Right ventricle myocardium superior (tissue), 1 donor: ENCODE results near the gene DCHS2. TPM values are rescaled to one million over a fixed set of nuclear protein-coding genes. Genes with fewer than 3 reads are reported as not detected.

Experiments
- ATAC-seq: fragments of 200-7000 bp; cut with Tn5 transposase; one replicate; pipeline ENCODE4 v1.9.1; 2020; ENCODE audit warnings: mild to moderate bottlenecking; ENCODE audit not compliant: poor library complexity
- DNase-seq: peaks from one replicate; pipeline ENCODE4 v3.0.0-alpha.2; 2020
- intact Hi-C: fragments of 100-400 bp; cut with DNase I; formaldehyde crosslinking; loops from one replicate; pipeline ENCODE4 v1.11.2; 2022
- long read RNA-seq: library from polyadenylated mRNA; unstranded; transcript quantifications from one replicate; pipeline ENCODE4 v2.0.0, GENCODE V29; 2021
- total RNA-seq: library from RNA; stranded (reverse); fragmentation: NEBNext Ultra II Directional; extraction: Animal tissue kit (Norgen Biotek cat#: 25700); gene quantifications from one replicate; pipeline ENCODE4 v1.2.1, GENCODE V29; 2021
- donor health status: DM: no; HTN: yes; CAD: no; lungs with severe emphysema.

DCHS2 gene
- not detected for total RNA-seq
- long read RNA-seq = 0 reads

DNA sequence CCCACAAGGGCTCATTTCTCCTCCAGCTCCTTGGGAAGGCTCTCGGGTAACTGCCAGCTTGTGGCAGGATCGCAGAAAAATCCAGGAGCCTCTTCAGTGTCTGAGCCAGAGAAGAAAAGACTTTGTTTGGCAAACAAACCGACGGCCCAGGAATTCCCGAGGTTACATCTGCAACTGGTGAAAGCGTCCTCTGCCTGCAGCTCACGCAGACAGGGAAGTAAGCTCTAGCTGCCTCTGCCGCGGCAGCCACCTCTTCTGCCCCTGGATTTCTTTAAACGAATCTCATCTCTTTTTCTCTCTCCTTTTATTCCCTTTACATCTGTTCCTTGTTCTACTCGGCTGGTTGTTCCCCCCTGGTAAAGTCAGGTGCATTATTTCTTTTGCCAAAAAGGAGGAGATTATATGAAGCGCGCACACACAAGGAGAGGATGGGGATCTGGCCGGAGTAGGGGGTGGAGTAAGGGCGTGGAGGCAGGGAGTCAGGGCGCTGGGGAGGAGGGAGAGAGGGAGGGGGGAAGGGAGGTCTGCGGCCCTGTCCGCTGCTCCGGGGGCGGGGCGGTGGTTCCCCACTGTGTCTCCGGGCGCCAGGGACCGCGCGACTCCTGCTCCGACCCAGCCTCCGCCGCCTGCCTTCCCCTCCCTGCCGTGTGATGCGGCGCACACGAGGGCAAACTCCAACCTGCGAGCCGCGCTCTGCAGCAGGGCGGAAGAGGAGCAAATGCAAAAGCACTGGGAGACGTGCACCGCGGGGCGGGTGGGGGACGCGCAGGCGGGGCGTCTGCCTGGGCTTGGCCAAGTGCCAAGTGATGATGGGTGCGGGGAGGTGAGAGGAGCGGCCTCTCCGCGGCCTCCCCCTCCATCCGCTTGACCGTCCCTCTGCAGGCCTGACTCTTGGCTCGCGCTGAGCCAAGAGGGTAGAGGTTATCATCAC, at the start of gene DCHS2:
DCHS2 (minus strand) TSS at position 459 of the 931 bp plus-strand sequence; CDS start at position 15, 444 bp downstream.
- intact Hi-C loops = no loop called here
- peak; percentile 40 for DNase-seq
- ATAC-seq = peak; percentile 39

DNA sequence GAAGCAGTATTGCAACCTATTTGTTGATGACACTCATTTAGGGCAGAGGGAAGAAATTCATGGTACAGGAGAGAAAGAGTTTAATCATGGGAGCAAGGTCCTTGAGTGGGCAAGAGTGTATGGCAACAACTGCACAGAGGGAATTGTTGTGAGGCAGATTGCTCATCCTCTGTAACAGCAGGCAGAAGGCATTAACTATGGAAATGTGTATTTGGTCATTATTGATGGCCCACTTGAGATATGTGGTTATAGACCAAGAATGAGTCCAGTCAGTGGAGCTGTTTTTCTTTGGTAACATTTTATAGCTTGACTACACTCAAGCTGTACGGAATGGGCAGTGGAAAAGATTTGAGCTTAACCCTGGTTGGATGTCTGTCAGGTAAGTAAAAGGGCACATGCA, 42.7 kb upstream of the DCHS2 start:
- DNase-seq (no peak), ATAC-seq (no peak)
- intact Hi-C loops = no loop called here

DNA sequence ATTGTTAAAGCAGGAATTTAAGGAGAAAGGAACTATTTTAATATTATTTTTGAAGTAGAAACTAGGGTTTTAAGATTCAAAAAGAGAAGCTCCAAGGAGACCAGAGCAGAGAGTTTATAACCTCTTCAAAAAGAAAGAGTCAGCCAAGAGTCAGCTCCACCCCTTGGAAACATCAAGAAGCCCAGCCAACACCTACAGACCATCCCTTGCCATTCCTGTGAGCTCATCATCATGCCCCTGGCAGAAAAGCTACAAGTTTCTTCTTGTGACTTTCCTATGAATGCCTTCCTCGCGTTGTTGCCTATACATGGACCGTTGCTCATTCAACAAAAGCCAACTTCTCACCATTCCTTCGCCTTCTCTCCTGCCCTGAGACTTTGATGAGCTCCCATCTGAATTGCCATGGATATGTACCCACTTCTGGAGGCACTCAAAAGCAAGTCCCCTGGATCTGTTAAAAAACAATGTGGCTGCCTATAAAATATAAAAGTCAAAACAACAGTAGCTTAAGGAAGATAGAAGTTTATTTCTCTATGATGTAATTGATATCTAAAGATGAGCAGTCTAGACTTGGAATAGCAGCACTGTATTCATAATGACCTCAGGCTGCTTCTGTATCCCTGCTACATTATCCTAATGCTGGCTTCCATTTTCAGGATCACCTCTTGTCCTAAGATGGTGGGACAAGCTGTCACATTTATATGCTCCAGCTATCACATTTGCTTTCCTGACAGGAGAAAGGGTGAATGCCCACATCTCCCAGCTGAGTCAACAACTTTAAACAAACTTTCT, 38.3 kb upstream of the DCHS2 start:
- intact Hi-C loops = no loop called here
- ATAC-seq (no peak), DNase-seq (no peak)

DNA sequence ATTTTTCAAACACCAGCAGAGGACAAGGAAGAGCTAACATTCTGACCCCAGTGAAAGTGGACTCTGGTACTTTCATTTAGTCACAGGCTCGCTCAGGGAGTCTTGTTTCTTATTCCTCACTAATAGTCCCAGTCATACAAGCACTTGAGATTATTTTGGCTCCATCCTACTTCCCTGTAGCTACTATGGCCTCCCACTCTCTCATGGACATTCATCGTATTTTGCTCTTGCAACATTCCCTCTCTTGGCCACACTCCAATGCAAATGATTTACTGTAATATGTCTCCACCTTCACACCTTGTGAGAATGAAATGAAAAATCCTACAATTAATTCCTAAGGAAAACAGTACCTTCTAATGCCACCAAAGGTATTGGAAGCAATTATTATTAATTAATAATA, 37.3 kb upstream of the DCHS2 start:
- ATAC-seq (no peak), DNase-seq (no peak)
- intact Hi-C loops = no loop called here

GRCh38 chr4:154527308-154527707, 35.7 kb upstream of the DCHS2 start:
- no peak for DNase-seq
- intact Hi-C loops = no loop called here
- ATAC-seq = no peak

DNA sequence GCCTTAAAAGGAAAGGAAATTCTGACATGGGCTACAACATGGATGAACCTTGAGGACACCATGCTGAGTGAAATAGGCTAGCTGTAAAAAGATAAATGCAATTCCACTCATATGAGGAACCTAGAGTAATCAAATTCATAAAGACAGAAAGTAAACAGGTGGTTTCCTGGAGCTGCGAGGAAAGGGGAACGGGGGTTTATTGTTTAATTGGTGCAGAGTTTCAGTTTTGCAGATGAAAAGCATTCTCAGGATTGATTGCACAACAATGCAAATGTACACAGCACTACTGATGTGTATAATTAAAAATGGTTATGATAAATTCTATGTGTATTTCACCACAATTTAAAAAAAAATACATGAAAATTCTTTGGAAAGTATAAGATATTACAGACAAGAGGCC, 34.6 kb upstream of the DCHS2 start:
- ATAC-seq (no peak), DNase-seq (no peak)
- intact Hi-C loops = no loop called here

GRCh38 chr4:154521607-154522006, 30.0 kb upstream of the DCHS2 start:
- ATAC-seq = no peak
- DNase-seq = no peak
- intact Hi-C loops = no loop called here

GRCh38 chr4:154519214-154519613, 27.6 kb upstream of the DCHS2 start:
- intact Hi-C loops = no loop called here
- ATAC-seq (peak; percentile 38), DNase-seq (no peak)

DNA sequence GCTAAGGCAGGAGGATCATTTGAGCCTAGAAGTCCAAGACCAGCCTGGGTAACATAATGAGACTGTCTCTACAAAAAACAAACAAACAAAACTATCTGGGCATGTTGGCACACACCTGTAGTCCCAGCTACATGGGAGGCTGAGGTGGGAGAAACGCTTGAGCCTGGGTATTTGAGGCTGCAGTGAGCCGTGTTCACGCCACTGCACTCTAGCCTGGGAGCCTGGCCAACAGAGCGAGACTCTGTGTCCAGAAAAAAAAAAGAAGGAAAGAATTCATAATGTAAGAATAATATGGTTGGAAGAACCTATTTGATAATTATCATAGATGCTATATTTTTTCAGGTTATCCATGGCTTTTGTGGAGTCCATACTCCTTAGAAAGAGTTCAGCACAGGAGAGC, 26.0 kb upstream of the DCHS2 start:
- ATAC-seq = no peak
- intact Hi-C loops = no loop called here
- no peak for DNase-seq

- no peak for ATAC-seq
Observed at GRCh38 chr4:154516318-154517029, 24.9 kb upstream of the DCHS2 start.

GRCh38 chr4:154511981-154512380, 20.4 kb upstream of the DCHS2 start:
- ATAC-seq (no peak), DNase-seq (no peak)
- intact Hi-C loops = no loop called here

More at GRCh38 chr4:154516318-154517029, 24.9 kb upstream of the DCHS2 start:
- DNase-seq = no peak
- intact Hi-C loops = no loop called here

DNA sequence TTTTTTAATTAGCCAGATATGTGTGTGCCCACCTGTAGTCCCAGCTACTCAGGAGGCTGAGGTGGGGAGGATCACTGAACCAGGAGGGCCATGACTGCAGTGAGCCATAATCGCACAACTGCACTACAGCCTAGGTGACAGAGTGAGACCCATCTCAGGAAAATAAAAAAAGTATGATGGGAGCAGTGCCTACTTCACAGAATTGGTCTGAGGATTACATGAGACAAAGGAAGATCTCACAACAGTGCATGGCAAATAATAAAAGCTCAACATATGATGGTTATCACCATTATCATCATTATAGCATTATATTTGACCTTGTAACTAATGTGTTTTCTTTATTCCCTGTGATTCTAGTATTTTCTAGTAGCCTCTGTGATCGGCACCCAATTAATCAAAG, 19.9 kb upstream of the DCHS2 start:
- DNase-seq (no peak), ATAC-seq (no peak)
- intact Hi-C loops = no loop called here

DNA sequence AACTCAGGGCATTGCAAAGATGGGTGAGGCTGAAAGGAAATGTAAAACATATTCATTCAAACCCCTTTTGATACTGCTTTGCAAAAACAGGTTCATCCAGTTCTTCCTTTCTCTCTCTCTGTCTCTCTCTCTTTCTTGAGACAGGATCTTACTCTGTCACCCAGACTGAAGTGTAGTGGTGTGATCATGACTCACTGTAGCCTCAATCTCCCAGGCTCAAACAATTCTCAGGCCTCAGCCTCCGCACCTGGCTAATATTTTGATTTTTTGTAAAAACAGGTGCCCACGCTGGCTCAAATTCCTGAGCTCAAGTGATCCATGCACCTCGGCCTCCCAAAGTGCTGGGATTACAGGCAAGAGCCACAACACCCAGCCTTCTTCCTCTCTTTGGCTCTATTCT, 15.6 kb upstream of the DCHS2 start:
- intact Hi-C loops = no loop called here
- ATAC-seq (no peak), DNase-seq (no peak)

DNA sequence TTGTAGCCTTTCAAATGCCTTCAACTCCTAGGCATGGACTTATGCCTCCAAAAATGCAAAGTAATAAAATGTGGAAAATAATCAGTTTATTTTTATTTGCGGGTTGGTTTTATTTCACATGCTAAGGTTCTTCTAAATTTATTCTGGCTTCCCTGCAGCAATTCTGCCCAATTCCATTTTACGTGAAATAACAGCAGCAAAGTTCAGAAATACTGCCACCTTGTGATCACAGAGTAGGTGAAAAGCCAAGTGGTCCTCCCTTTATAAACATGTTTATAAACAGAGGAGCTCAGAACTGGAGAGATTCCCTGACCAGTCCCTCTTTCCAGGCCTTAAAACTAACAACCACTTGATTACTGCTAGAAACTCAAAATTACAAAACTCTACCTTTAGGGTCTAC, 14.7 kb upstream of the DCHS2 start:
- ATAC-seq (no peak), DNase-seq (no peak)
- intact Hi-C loops = no loop called here

- ATAC-seq (no peak), DNase-seq (no peak)
- intact Hi-C loops = no loop called here
Observed at GRCh38 chr4:154503598-154503997, 12.0 kb upstream of the DCHS2 start.

DNA sequence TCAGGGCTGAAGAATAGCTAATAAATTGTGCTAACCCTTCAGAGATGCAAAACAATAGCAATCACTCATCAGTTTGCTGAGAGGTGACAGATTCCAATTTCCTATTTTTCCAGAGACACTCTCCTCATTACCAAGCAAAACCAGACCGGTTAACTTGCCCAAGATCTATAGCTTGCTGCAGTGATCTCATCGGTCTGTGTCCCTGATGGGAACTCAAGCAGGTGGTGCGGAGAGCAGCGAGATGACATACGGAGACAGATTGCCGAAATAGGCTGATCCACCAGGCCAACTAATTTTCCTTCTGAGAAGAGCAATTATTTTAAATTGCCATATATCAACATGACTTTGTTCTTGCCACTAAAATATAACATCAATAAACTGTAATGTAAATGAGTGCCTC, 10.5 kb upstream of the DCHS2 start:
- no peak for DNase-seq
- intact Hi-C loops = no loop called here
- ATAC-seq = no peak

DNA sequence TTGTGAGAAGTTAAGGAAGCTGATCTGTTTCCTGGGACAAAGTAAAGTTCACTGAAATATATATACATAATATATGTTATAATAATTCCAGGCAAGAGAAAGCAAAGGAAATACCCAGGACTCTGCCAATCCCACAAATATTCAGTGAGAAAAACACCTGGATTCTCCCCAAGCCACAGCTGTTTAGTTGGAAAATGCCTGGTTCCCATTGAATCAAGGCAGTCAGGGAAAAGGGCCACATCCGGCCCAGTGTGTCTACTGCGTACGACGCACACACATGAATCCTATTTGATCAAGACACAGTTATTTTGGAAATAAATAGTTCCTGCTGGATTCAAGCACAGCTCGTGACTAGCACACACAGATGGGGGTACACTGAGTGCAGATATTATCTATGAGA, 6.3 kb upstream of the DCHS2 start:
- intact Hi-C loops = no loop called here
- no peak for DNase-seq
- ATAC-seq = no peak

GRCh38 chr4:154495867-154496266, 4.3 kb upstream of the DCHS2 start:
- DNase-seq (no peak), ATAC-seq (no peak)
- intact Hi-C loops = no loop called here

GRCh38 chr4:154492288-154492687, 689 bp upstream of the DCHS2 start:
- DNase-seq (no peak), ATAC-seq (no peak)
- intact Hi-C loops = no loop called here
